GM12878 (cell line): Measurements from ENCODE around the gene IL10. TPM values are rescaled to one million over a fixed set of nuclear protein-coding genes. Genes with fewer than 3 reads are reported as not detected.

Experiments
- ATAC-seq: fragments of 200-7000 bp; cut with Tn5 transposase; 3 replicates; pipeline ENCODE4 v1.9.1; 2020; ENCODE audit warnings: mild to moderate bottlenecking, moderate library complexity
- BruUV-seq: library from RNA; stranded (reverse); fragments of 400-500 nt; replicated peaks from 2 replicates; lab custom pipeline; 2021; lab: Mats Ljungman, UMichigan
- CTCF ChIA-PET: fragments of 300-600 bp; sonication (Branson Sonifier 250); formaldehyde crosslinking; extraction: SDS; loops from one replicate; lab custom pipeline; 2021; ENCODE audit warnings: inconsistent platforms; lab: Yijun Ruan, JAX
- POLR2A ChIA-PET: fragments of 350-600 bp; formaldehyde crosslinking; extraction: SDS; loops from one replicate; lab custom pipeline; 2021; ENCODE audit warnings: inconsistent platforms; lab: Charles Lee
- RAD21 ChIA-PET: fragments of 300-600 bp; sonication (Branson Sonifier 250); formaldehyde crosslinking; loops from one replicate; lab custom pipeline; 2023; ENCODE audit warnings: antibody characterized with exemption; ENCODE audit not compliant: unreplicated experiment; lab: Charles Lee
- SMC1A ChIA-PET: fragments of 300-600 bp; sonication (Branson Sonifier 250); formaldehyde crosslinking; loops from one replicate; lab custom pipeline; 2023; ENCODE audit not compliant: unreplicated experiment, uncharacterized antibody; lab: Charles Lee
- DNase-seq: peaks from one replicate; pipeline ENCODE4 v3.0.0-alpha.2; 2011; ENCODE audit warnings: low read depth, low spot score
- FAIRE-seq: peaks from 3 replicates; lab custom pipeline; 2011; peaks lifted over from hg19 to GRCh38; lab: Jason Lieb, UNC
- H2AFZ ChIP-seq: 2 replicates; pipeline ENCODE4 v1.6.0; 2011; ENCODE audit warnings: low read depth, low read length, control low read depth; ENCODE audit not compliant: control insufficient read depth
- H3K27ac ChIP-seq: 2 replicates; pipeline ENCODE4 v1.5.1; 2011; ENCODE audit warnings: control low read depth; ENCODE audit not compliant: control insufficient read depth, insufficient read depth
- H3K27me3 ChIP-seq, 2 experiments: replicated peaks in 1 of 2; 2 replicates each; pipeline versions ENCODE4 v1.6.0 to v1.6.1; 2011; ENCODE audit warnings: low read length in 1 of 2; ENCODE audit not compliant: control insufficient read depth in 2 of 2, insufficient read depth in 2 of 2
- H3K36me3 ChIP-seq, 2 experiments: 2 replicates each; pipeline ENCODE4 v1.5.1; 2011; ENCODE audit warnings: low read length in 1 of 2; ENCODE audit not compliant: control insufficient read depth in 2 of 2, insufficient read depth in 2 of 2
- H3K4me1 ChIP-seq: 2 replicates; pipeline ENCODE4 v1.6.1; 2011; ENCODE audit warnings: mild to moderate bottlenecking, low read length, moderate library complexity, mixed read lengths; ENCODE audit not compliant: control insufficient read depth, insufficient read depth
- H3K4me2 ChIP-seq: 2 replicates; pipeline ENCODE4 v1.6.0; 2011; ENCODE audit warnings: control low read depth; ENCODE audit not compliant: control insufficient read depth, insufficient read depth
- H3K4me3 ChIP-seq: fragments of 200-600 bp; sonication (generic); 2 replicates; pipeline ENCODE4 v1.5.1; 2016
- H3K79me2 ChIP-seq: 2 replicates; pipeline ENCODE4 v1.6.0; 2011; ENCODE audit warnings: low read length; ENCODE audit not compliant: control insufficient read depth, insufficient read depth
- H3K9ac ChIP-seq: 2 replicates; pipeline ENCODE4 v1.8.0; 2011; ENCODE audit warnings: low read length, control low read depth, mixed read lengths; ENCODE audit not compliant: control insufficient read depth, insufficient read depth
- H3K9me3 ChIP-seq: replicated peaks from 3 replicates; pipeline ENCODE4 v1.5.1; 2011; ENCODE audit warnings: mild to moderate bottlenecking, low read length; ENCODE audit not compliant: control insufficient read depth, insufficient read depth
- H4K20me1 ChIP-seq: 2 replicates; pipeline ENCODE4 v1.6.0; 2011; ENCODE audit not compliant: control insufficient read depth, insufficient read depth
- BACH1 ChIP-seq: fragments of 450-650 bp; IDR thresholded peaks from 2 replicates; pipeline ENCODE4 v1.6.1; 2017; ENCODE audit warnings: mild to moderate bottlenecking, borderline replicate concordance
- CEBPB ChIP-seq, 2 experiments: fragments of 150-350 bp in 1 of 2; IDR thresholded peaks; 2 replicates each; pipeline ENCODE4 v1.6.1; 2012 to 2014; ENCODE audit warnings: low read depth in 2 of 2, low read length in 2 of 2, borderline replicate concordance in 1 of 2, inconsistent platforms in 1 of 2
- CREB1 ChIP-seq: IDR thresholded peaks from 2 replicates; pipeline ENCODE4 v1.6.1; 2012; ENCODE audit warnings: low read depth, mild to moderate bottlenecking, inconsistent platforms
- HDAC2 ChIP-seq: fragments of 200-600 bp; sonication (generic); IDR thresholded peaks from 2 replicates; pipeline ENCODE4 v1.6.1; 2017
- KAT2A ChIP-seq: conservative IDR thresholded peaks from 2 replicates; pipeline ENCODE4 v1.6.1; 2011; ENCODE audit warnings: low read depth, low read length; ENCODE audit not compliant: control insufficient read depth
- KDM1A ChIP-seq: fragments of 200-600 bp; sonication (generic); IDR thresholded peaks from 2 replicates; pipeline ENCODE4 v1.6.1; 2016; ENCODE audit warnings: borderline replicate concordance
- MEF2A ChIP-seq: IDR thresholded peaks from 2 replicates; pipeline ENCODE4 v1.6.1; 2011; ENCODE audit warnings: low read depth, mild to moderate bottlenecking, low read length, moderate library complexity; ENCODE audit not compliant: insufficient read depth
- MEF2B ChIP-seq: fragments of 450-650 bp; IDR thresholded peaks from 2 replicates; pipeline ENCODE4 v1.6.1; 2018; ENCODE audit warnings: mild to moderate bottlenecking, moderate library complexity; ENCODE audit not compliant: partially characterized antibody, poor library complexity, severe bottlenecking
- MTA3 ChIP-seq: IDR thresholded peaks from 2 replicates; pipeline ENCODE4 v1.6.1; 2012; ENCODE audit warnings: low read length, inconsistent platforms, borderline replicate concordance
- RELA ChIP-seq: fragments of 450-650 bp; IDR thresholded peaks from 2 replicates; pipeline ENCODE4 v1.8.0; 2014; ENCODE audit warnings: borderline replicate concordance; ENCODE audit not compliant: partially characterized antibody
- SIN3A ChIP-seq: IDR thresholded peaks from 2 replicates; pipeline ENCODE4 v1.6.1; 2012; ENCODE audit warnings: low read depth, low read length, improper control_type of control experiment
- TARDBP ChIP-seq: IDR thresholded peaks from 2 replicates; pipeline ENCODE4 v1.6.1; 2016; ENCODE audit warnings: borderline replicate concordance
- ZNF207 ChIP-seq: fragments of 450-650 bp; IDR thresholded peaks from 2 replicates; pipeline ENCODE4 v1.6.1; 2014; ENCODE audit warnings: antibody characterized with exemption, mild to moderate bottlenecking, borderline replicate concordance
- ZNF217 ChIP-seq: fragments of 450-650 bp; IDR thresholded peaks from 2 replicates; pipeline ENCODE4 v1.6.1; 2017; ENCODE audit warnings: antibody characterized with exemption, mild to moderate bottlenecking
- ZNF24 ChIP-seq: fragments of 450-650 bp; IDR thresholded peaks from 2 replicates; pipeline ENCODE4 v1.6.1; 2017; ENCODE audit warnings: antibody characterized with exemption, mild to moderate bottlenecking
- ZZZ3 ChIP-seq: IDR thresholded peaks from 2 replicates; pipeline ENCODE4 v1.6.1; 2011; ENCODE audit warnings: low read depth; ENCODE audit not compliant: control insufficient read depth, insufficient read length
- WGBS: methylation state at CpG from one replicate; pipeline ENCODE4 v1.1.6; 2016; ENCODE audit warnings: low lambda C conversion rate; ENCODE audit not compliant: insufficient replicate concordance, insufficient coverage; ENCODE audit errors: missing lambda C conversion rate; 5-methylcytosine and 5-hydroxymethylcytosine counted together
- in situ Hi-C: fragments of 300-500 bp; cut with MboI; formaldehyde crosslinking; loops from 9 replicates; pipeline ENCODE4 v1.14.3; 2018; ENCODE audit warnings: mixed read lengths
- intact Hi-C: fragments of 100-400 bp; cut with micrococcal nuclease; formaldehyde crosslinking; loops from one replicate; pipeline ENCODE4 v1.14.2; 2022; ENCODE audit not compliant: unreplicated experiment
- polyA plus RNA-seq, 11 experiments: library from polyadenylated mRNA; depleted of rRNA in 4 of 11; unstranded in 6 of 11; stranded (reverse) in 5 of 11; fragments of >200 nt; fragmentation: Nextera tagmentation in 4 of 11; fragmentation: Illumina TruSeq in 1 of 11; extraction: Ambion mirVana in 4 of 11; extraction: Trizol in 1 of 11; gene quantifications; 1 replicate in 1 of 11; 2 replicates in 10 of 11; pipeline versions ENCODE4 v1.2.1 to v1.2.3, GENCODE V29; 2011 to 2016; ENCODE audit warnings: inconsistent platforms in 2 of 11, missing spikeins in 2 of 11, low read depth in 1 of 11
- total RNA-seq, 4 experiments: library from RNA; depleted of rRNA in 3 of 4; stranded (reverse); fragments of >200 nt in 3 of 4; fragmentation: Illumina TruSeq in 1 of 4; extraction: Trizol in 1 of 4; gene quantifications; 2 replicates each; pipeline versions ENCODE4 v1.2.1 to v1.2.3, GENCODE V29; 2013 to 2021
- TF ChIP-seq, protein P1 (sequence below): fragments of 150-350 bp; IDR thresholded peaks from 2 replicates; pipeline ENCODE4 v1.6.1; 2014; ENCODE audit warnings: mild to moderate bottlenecking, low read depth, low read length
- TF ChIP-seq, protein P2 (sequence below): fragments of 450-650 bp; IDR thresholded peaks from 2 replicates; pipeline ENCODE4 v1.6.1; 2016; ENCODE audit warnings: mild to moderate bottlenecking
- TF ChIP-seq, protein P3 (sequence below): fragments of 450-650 bp; IDR thresholded peaks from 2 replicates; pipeline ENCODE4 v1.6.1; 2017; ENCODE audit warnings: mild to moderate bottlenecking, low read depth, inconsistent platforms; ENCODE audit not compliant: poor library complexity, severe bottlenecking

Gene IL10
- total and polyA plus RNA-seq, 10 of the 15 experiments (the other 5 are each of a cell fraction or from before 2014, with no cell fraction given): 0.34 to 5.0 (median 1.1) TPM

DNA sequence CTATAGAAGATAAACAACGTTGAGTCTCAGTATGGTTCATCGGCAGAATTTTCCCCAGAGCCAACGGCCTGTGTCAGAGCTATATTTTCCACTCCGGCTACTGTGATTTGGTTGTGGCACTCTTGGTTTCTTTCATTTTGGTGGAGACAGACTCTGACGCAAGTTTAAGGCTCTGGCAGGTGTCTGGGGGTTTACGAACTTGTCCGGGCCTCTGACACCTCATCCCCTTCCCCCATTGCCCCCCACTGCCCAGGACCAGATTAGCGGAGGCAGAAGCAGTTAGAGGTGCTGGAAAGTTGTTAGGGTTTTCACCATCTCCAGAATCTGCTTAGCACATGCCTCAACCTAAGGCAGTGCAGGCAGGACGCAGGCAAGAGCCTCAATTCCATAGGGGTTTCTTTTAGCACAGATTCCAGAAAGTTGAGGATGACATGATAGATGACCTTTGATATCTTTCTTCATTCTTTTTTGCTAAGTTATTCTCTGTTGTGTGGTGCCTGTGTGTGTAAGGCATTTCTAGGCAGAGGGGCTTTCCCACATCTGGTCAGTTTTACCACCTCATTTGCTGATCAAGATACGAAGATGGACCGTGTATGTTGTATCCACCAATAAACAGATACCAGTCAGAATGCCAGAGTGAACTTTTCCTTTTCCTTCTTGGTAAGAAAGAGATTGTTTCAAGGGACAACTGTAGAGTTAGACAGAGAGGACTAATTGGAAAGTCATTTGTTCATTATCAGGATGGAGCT, 18.4 kb upstream of the IL10 start:
- Histone ChIP-seq H3K79me2 (peaks cover 1% of the 10 kb centered on the region), H3K9ac (peak overlapping the region; percentile 50), H3K4me3 (no peak overlapping the region), H3K27ac (peak overlapping the region; percentile 60), H2AFZ (no peak overlapping the region), H3K4me1 (peaks cover 64% of the 10 kb centered on the region), H3K36me3 (no peaks in the 10 kb centered on the region), H4K20me1 (no peaks in the 10 kb centered on the region), H3K4me2 (peak overlapping the region; percentile 83), H3K27me3 (no peaks in the 10 kb centered on the region), H3K9me3 (no peaks in the 10 kb centered on the region)
- ChIA-PET CTCF (interaction anchor here (0.7 to 14.2 kb wide), 9 partner anchors 8 to 191 kb away, joined by 3 to 221 read pairs (median 4); partner anchors contain the start of genes FCMR, IL10 and IL19), RAD21 (interaction anchor here (0.7 to 13.8 kb wide), 10 partner anchors 9 to 56 kb away, joined by 3 to 363 read pairs (median 4); partner anchors contain the start of genes IL10 and IL19), SMC1A (interaction anchor here (0.6 to 18.3 kb wide), 17 partner anchors 9 to 155 kb away, joined by 3 to 410 read pairs (median 3); partner anchors contain the start of genes DYRK3, IL10, IL19 and PIGR), POLR2A (interaction anchor here (0.8 to 13.9 kb wide), 8 partner anchors 10 to 65 kb away, joined by 3 to 283 read pairs (median 5); partner anchors contain the start of genes IL10 and IL19)
- intact Hi-C loops: no loop called here
- peak; percentile 69 for ATAC-seq
- no peak for FAIRE-seq
- BruUV-seq: TSS peak; percentile 95
- WGBS: 1% methylated on average over 11 of the region's 11 CpGs
- no peak for DNase-seq
- in situ Hi-C loops: no loop called here
- TF ChIP-seq, protein P1, sequence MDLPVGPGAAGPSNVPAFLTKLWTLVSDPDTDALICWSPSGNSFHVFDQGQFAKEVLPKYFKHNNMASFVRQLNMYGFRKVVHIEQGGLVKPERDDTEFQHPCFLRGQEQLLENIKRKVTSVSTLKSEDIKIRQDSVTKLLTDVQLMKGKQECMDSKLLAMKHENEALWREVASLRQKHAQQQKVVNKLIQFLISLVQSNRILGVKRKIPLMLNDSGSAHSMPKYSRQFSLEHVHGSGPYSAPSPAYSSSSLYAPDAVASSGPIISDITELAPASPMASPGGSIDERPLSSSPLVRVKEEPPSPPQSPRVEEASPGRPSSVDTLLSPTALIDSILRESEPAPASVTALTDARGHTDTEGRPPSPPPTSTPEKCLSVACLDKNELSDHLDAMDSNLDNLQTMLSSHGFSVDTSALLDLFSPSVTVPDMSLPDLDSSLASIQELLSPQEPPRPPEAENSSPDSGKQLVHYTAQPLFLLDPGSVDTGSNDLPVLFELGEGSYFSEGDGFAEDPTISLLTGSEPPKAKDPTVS: no peak
- TF ChIP-seq ZNF217 (no peak), RELA (peak; percentile 61), MEF2B (peak; percentile 72), MTA3 (no peak), TARDBP (no peak), ZNF24 (0 out of 2 replicates have a peak, but pooled peaks have one; percentile 5), CEBPB (IDR thresholded peaks at IDR 0.05; ENCODE audit: borderline replicate concordance in 1 of 2, low read depth in 2 of 2, low read length in 2 of 2) (no peak), KAT2A (no peak), MEF2A (0 out of 2 replicates have a peak, but pooled peaks have one; percentile 20), HDAC2 (no peak), ZNF207 (no peak), CREB1 (peak; percentile 58), SIN3A (no peak), BACH1 (0 out of 2 replicates have a peak, but pooled peaks have one; percentile 39), ZZZ3 (no peak), KDM1A (no peak)
- TF ChIP-seq, protein P2, sequence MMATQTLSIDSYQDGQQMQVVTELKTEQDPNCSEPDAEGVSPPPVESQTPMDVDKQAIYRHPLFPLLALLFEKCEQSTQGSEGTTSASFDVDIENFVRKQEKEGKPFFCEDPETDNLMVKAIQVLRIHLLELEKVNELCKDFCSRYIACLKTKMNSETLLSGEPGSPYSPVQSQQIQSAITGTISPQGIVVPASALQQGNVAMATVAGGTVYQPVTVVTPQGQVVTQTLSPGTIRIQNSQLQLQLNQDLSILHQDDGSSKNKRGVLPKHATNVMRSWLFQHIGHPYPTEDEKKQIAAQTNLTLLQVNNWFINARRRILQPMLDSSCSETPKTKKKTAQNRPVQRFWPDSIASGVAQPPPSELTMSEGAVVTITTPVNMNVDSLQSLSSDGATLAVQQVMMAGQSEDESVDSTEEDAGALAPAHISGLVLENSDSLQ: no peak
- TF ChIP-seq, protein P3, sequence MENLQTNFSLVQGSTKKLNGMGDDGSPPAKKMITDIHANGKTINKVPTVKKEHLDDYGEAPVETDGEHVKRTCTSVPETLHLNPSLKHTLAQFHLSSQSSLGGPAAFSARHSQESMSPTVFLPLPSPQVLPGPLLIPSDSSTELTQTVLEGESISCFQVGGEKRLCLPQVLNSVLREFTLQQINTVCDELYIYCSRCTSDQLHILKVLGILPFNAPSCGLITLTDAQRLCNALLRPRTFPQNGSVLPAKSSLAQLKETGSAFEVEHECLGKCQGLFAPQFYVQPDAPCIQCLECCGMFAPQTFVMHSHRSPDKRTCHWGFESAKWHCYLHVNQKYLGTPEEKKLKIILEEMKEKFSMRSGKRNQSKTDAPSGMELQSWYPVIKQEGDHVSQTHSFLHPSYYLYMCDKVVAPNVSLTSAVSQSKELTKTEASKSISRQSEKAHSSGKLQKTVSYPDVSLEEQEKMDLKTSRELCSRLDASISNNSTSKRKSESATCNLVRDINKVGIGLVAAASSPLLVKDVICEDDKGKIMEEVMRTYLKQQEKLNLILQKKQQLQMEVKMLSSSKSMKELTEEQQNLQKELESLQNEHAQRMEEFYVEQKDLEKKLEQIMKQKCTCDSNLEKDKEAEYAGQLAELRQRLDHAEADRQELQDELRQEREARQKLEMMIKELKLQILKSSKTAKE: peak; percentile 91
